Measurements from ENCODE around the gene MFAP3L. TPM values are rescaled to one million over a fixed set of nuclear protein-coding genes. Genes with fewer than 3 reads are reported as not detected.

The MFAP3L gene
- total RNA-seq, 1 experiment from 2014 or later: 5.1 TPM

- no peak overlapping the region for H2BK12ac ChIP-seq (ENCODE audit: insufficient read length, low read depth, low read length)
- H3K9ac ChIP-seq (ENCODE audit: extremely low read depth, insufficient read length, low read length): no peak overlapping the region
- Mint-ChIP-seq H3K4me3 (no peak overlapping the region), H3K27me3 (ENCODE audit: low read depth) (no peaks in the 10 kb centered on the region), H3K9me3 (no peaks in the 10 kb centered on the region), H3K27ac (no peak overlapping the region), H3K36me3 (ENCODE audit: insufficient read depth in 1 of 3, low read depth in 3 of 3) (peaks cover 0 to 38% (median 16%) of the 10 kb centered on the region in 3 experiments; a peak in 6 of 7 replicates), H3K4me1 (peaks cover 0 to 7% of the 10 kb centered on the region in 2 experiments; a peak in 2 of 4 replicates)
- no peaks in the 10 kb centered on the region for H3K79me1 ChIP-seq (ENCODE audit: insufficient read depth, low read depth, low read length, poor library complexity, severe bottlenecking)
- H3K27ac ChIP-seq (ENCODE audit: insufficient read length, low read depth, low read length): no peak overlapping the region
- H3K4me2 ChIP-seq (ENCODE audit: insufficient read depth, insufficient read length, low read length): no peak overlapping the region
- no peak overlapping the region for H3K23ac ChIP-seq (ENCODE audit: insufficient read length, low read depth, low read length)
- no peak overlapping the region for H2BK20ac ChIP-seq (ENCODE audit: low read depth, low read length, poor library complexity, severe bottlenecking)
- H4K91ac ChIP-seq (ENCODE audit: insufficient read length, low read depth, low read length): no peak overlapping the region
- no peak overlapping the region for H3K4ac ChIP-seq (ENCODE audit: low read depth, low read length)
- no peaks in the 10 kb centered on the region for H3K79me2 ChIP-seq (ENCODE audit: insufficient read depth, low read length)
- H4K20me1 ChIP-seq (ENCODE audit: control insufficient read depth, insufficient read depth, insufficient read length): no peaks in the 10 kb centered on the region
- no peak overlapping the region for H2AK5ac ChIP-seq (ENCODE audit: insufficient read length, low read length)
- WGBS (ENCODE audit: extremely low coverage, insufficient read length, low lambda C conversion rate): no CpG with 5 or more reads among the region's 4 CpGs
- H4K5ac ChIP-seq (ENCODE audit: insufficient read length, low read depth, low read length): no peak overlapping the region
- TF ChIP-seq, protein P1, sequence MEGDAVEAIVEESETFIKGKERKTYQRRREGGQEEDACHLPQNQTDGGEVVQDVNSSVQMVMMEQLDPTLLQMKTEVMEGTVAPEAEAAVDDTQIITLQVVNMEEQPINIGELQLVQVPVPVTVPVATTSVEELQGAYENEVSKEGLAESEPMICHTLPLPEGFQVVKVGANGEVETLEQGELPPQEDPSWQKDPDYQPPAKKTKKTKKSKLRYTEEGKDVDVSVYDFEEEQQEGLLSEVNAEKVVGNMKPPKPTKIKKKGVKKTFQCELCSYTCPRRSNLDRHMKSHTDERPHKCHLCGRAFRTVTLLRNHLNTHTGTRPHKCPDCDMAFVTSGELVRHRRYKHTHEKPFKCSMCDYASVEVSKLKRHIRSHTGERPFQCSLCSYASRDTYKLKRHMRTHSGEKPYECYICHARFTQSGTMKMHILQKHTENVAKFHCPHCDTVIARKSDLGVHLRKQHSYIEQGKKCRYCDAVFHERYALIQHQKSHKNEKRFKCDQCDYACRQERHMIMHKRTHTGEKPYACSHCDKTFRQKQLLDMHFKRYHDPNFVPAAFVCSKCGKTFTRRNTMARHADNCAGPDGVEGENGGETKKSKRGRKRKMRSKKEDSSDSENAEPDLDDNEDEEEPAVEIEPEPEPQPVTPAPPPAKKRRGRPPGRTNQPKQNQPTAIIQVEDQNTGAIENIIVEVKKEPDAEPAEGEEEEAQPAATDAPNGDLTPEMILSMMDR (conservative IDR thresholded peaks at IDR 0.05): no peak
- H2AFZ ChIP-seq (ENCODE audit: low read length): no peak overlapping the region
- no peak overlapping the region for H3T11ph ChIP-seq (ENCODE audit: low read length)
- H2BK120ac ChIP-seq (ENCODE audit: low read depth, low read length, poor library complexity, severe bottlenecking): no peak overlapping the region
- H2BK5ac ChIP-seq (ENCODE audit: insufficient read length, low read length): no peak overlapping the region
- no peak overlapping the region for H3K18ac ChIP-seq (ENCODE audit: insufficient read length, low read depth, low read length)
- no peaks in the 10 kb centered on the region for H3K4me1 ChIP-seq (ENCODE audit: insufficient read depth, low read length)
- H3K56ac ChIP-seq (ENCODE audit: insufficient read length, low read depth, low read length): no peak overlapping the region
- no peaks in the 10 kb centered on the region for H3K27me3 ChIP-seq (ENCODE audit: insufficient read depth, low read length)
- H3K23me2 ChIP-seq (ENCODE audit: insufficient read length, low read depth, low read length, poor library complexity, severe bottlenecking): no peaks in the 10 kb centered on the region
- H4K8ac ChIP-seq (replicated peaks; ENCODE audit: insufficient read length, low read depth, low read length): no peak overlapping the region
- no peak overlapping the region for H2BK15ac ChIP-seq (ENCODE audit: low read depth, low read length)
- DNase-seq: no peak
- H3K14ac ChIP-seq (ENCODE audit: insufficient read depth, low read length): no peak overlapping the region
- H3K9me3 ChIP-seq (ENCODE audit: control insufficient read depth, low read depth, low read length): no peaks in the 10 kb centered on the region
These were observed 31.7 kb upstream of the MFAP3L start for GRCh38 chr4:170057866-170058265.

Measured in H9 (cell line).